ENCODE results near the gene LRRC4C.

The LRRC4C gene

GRCh38 chr11:40271361-40271760, 1188.1 kb downstream of the LRRC4C start:
- in situ Hi-C loops (cut with MboI; ENCODE audit: low sequenced_read_pairs), result no loop called here
- H3K4me3 ChIP-seq, result no peak overlapping the region
- DNase-seq (ENCODE audit: low spot score in 2 of 2), result no peak
- no peaks in the 10 kb centered on the region for H3K4me1 ChIP-seq
- H3K27me3 ChIP-seq (ENCODE audit: low read depth), result no peaks in the 10 kb centered on the region
- H3K9me3 ChIP-seq, result no peaks in the 10 kb centered on the region
- no peaks in the 10 kb centered on the region for H3K36me3 ChIP-seq (replicated peaks)

GRCh38 chr11:40269865-40270264, 1189.6 kb downstream of the LRRC4C start:
- no peaks in the 10 kb centered on the region for H3K36me3 ChIP-seq (replicated peaks)
- no peak overlapping the region for H3K4me3 ChIP-seq
- no peaks in the 10 kb centered on the region for H3K9me3 ChIP-seq
- H3K4me1 ChIP-seq, result no peaks in the 10 kb centered on the region
- H3K27me3 ChIP-seq (ENCODE audit: low read depth), result no peaks in the 10 kb centered on the region
- in situ Hi-C loops (cut with MboI; ENCODE audit: low sequenced_read_pairs), result no loop called here
- DNase-seq (ENCODE audit: low spot score in 2 of 2), result no peak

- DNase-seq (ENCODE audit: low spot score in 2 of 2), result no peak
- no peaks in the 10 kb centered on the region for H3K36me3 ChIP-seq (replicated peaks)
- in situ Hi-C loops (cut with MboI; ENCODE audit: low sequenced_read_pairs), result no loop called here
- H3K9me3 ChIP-seq, result no peaks in the 10 kb centered on the region
- no peaks in the 10 kb centered on the region for H3K27me3 ChIP-seq (ENCODE audit: low read depth)
- H3K4me3 ChIP-seq, result no peak overlapping the region
- no peaks in the 10 kb centered on the region for H3K4me1 ChIP-seq
These were observed 1190.9 kb downstream of the LRRC4C start for GRCh38 chr11:40268551-40268950.

- H3K4me1 ChIP-seq, result no peaks in the 10 kb centered on the region
- H3K36me3 ChIP-seq (replicated peaks), result no peaks in the 10 kb centered on the region
- H3K27me3 ChIP-seq (ENCODE audit: low read depth), result no peaks in the 10 kb centered on the region
- H3K4me3 ChIP-seq, result no peak overlapping the region
- no peak for DNase-seq (ENCODE audit: low spot score in 2 of 2)
- H3K9me3 ChIP-seq, result no peaks in the 10 kb centered on the region
- in situ Hi-C loops (cut with MboI; ENCODE audit: low sequenced_read_pairs), result no loop called here
These were observed 1204.0 kb downstream of the LRRC4C start for GRCh38 chr11:40255457-40255856.

GRCh38 chr11:40253166-40253565, 1206.3 kb downstream of the LRRC4C start:
- Histone ChIP-seq H3K9me3 (no peaks in the 10 kb centered on the region), H3K27me3 (ENCODE audit: low read depth) (no peaks in the 10 kb centered on the region), H3K36me3 (replicated peaks) (no peaks in the 10 kb centered on the region), H3K4me3 (no peak overlapping the region), H3K4me1 (no peaks in the 10 kb centered on the region)
- in situ Hi-C loops (cut with MboI; ENCODE audit: low sequenced_read_pairs), result no loop called here
- no peak for DNase-seq (ENCODE audit: low spot score in 2 of 2)

- Histone ChIP-seq H3K4me3 (no peak overlapping the region), H3K9me3 (no peaks in the 10 kb centered on the region), H3K27me3 (ENCODE audit: low read depth) (no peaks in the 10 kb centered on the region), H3K36me3 (replicated peaks) (no peaks in the 10 kb centered on the region), H3K4me1 (no peaks in the 10 kb centered on the region)
- in situ Hi-C loops (cut with MboI; ENCODE audit: low sequenced_read_pairs), result no loop called here
- DNase-seq (ENCODE audit: low spot score in 2 of 2), result no peak
These were observed 1207.2 kb downstream of the LRRC4C start for GRCh38 chr11:40252236-40252635.

GRCh38 chr11:40246983-40247382, 1212.5 kb downstream of the LRRC4C start:
- DNase-seq (ENCODE audit: low spot score in 2 of 2), result no peak
- Histone ChIP-seq H3K4me1 (no peaks in the 10 kb centered on the region), H3K4me3 (no peak overlapping the region), H3K9me3 (no peaks in the 10 kb centered on the region), H3K36me3 (replicated peaks) (no peaks in the 10 kb centered on the region), H3K27me3 (ENCODE audit: low read depth) (no peaks in the 10 kb centered on the region)
- in situ Hi-C loops (cut with MboI; ENCODE audit: low sequenced_read_pairs), result no loop called here

- Histone ChIP-seq H3K4me1 (no peaks in the 10 kb centered on the region), H3K27me3 (ENCODE audit: low read depth) (no peaks in the 10 kb centered on the region), H3K9me3 (no peaks in the 10 kb centered on the region), H3K4me3 (no peak overlapping the region), H3K36me3 (replicated peaks) (no peaks in the 10 kb centered on the region)
- in situ Hi-C loops (cut with MboI; ENCODE audit: low sequenced_read_pairs), result no loop called here
- no peak for DNase-seq (ENCODE audit: low spot score in 2 of 2)
These were observed 1217.9 kb downstream of the LRRC4C start for GRCh38 chr11:40241524-40242051.

- Histone ChIP-seq H3K27me3 (ENCODE audit: low read depth) (no peaks in the 10 kb centered on the region), H3K36me3 (replicated peaks) (no peaks in the 10 kb centered on the region), H3K9me3 (no peaks in the 10 kb centered on the region), H3K4me1 (no peaks in the 10 kb centered on the region), H3K4me3 (no peak overlapping the region)
- in situ Hi-C loops (cut with MboI; ENCODE audit: low sequenced_read_pairs), result no loop called here
- no peak for DNase-seq (ENCODE audit: low spot score in 2 of 2)
These were observed 1219.2 kb downstream of the LRRC4C start for GRCh38 chr11:40240284-40240683.

GRCh38 chr11:40236526-40236925, 1222.9 kb downstream of the LRRC4C start:
- no peak for DNase-seq (ENCODE audit: low spot score in 2 of 2)
- no peaks in the 10 kb centered on the region for H3K4me1 ChIP-seq
- in situ Hi-C loops (cut with MboI; ENCODE audit: low sequenced_read_pairs), result no loop called here
- H3K36me3 ChIP-seq (replicated peaks), result no peaks in the 10 kb centered on the region
- H3K4me3 ChIP-seq, result no peak overlapping the region
- H3K27me3 ChIP-seq (ENCODE audit: low read depth), result no peaks in the 10 kb centered on the region
- no peaks in the 10 kb centered on the region for H3K9me3 ChIP-seq

- H3K4me3 ChIP-seq, result no peak overlapping the region
- H3K4me1 ChIP-seq, result no peaks in the 10 kb centered on the region
- no peaks in the 10 kb centered on the region for H3K27me3 ChIP-seq (ENCODE audit: low read depth)
- DNase-seq (ENCODE audit: low spot score in 2 of 2), result no peak
- H3K36me3 ChIP-seq (replicated peaks), result no peaks in the 10 kb centered on the region
- in situ Hi-C loops (cut with MboI; ENCODE audit: low sequenced_read_pairs), result no loop called here
- H3K9me3 ChIP-seq, result no peaks in the 10 kb centered on the region
These were observed 1223.6 kb downstream of the LRRC4C start for GRCh38 chr11:40235841-40236240.

GRCh38 chr11:40230821-40231220, 1228.6 kb downstream of the LRRC4C start:
- in situ Hi-C loops (cut with MboI; ENCODE audit: low sequenced_read_pairs), result no loop called here
- Histone ChIP-seq H3K27me3 (ENCODE audit: low read depth) (no peaks in the 10 kb centered on the region), H3K4me1 (no peaks in the 10 kb centered on the region), H3K36me3 (replicated peaks) (no peaks in the 10 kb centered on the region), H3K9me3 (no peaks in the 10 kb centered on the region), H3K4me3 (no peak overlapping the region)
- DNase-seq (ENCODE audit: low spot score in 2 of 2), result no peak

GRCh38 chr11:40228662-40229061, 1230.8 kb downstream of the LRRC4C start:
- no peaks in the 10 kb centered on the region for H3K9me3 ChIP-seq
- no peak for DNase-seq (ENCODE audit: low spot score in 2 of 2)
- in situ Hi-C loops (cut with MboI; ENCODE audit: low sequenced_read_pairs), result no loop called here
- no peak overlapping the region for H3K4me3 ChIP-seq
- no peaks in the 10 kb centered on the region for H3K27me3 ChIP-seq (ENCODE audit: low read depth)
- H3K36me3 ChIP-seq (replicated peaks), result no peaks in the 10 kb centered on the region
- H3K4me1 ChIP-seq, result no peaks in the 10 kb centered on the region

- H3K36me3 ChIP-seq (replicated peaks), result no peaks in the 10 kb centered on the region
- no peaks in the 10 kb centered on the region for H3K27me3 ChIP-seq (ENCODE audit: low read depth)
- DNase-seq (ENCODE audit: low spot score in 2 of 2), result no peak
- in situ Hi-C loops (cut with MboI; ENCODE audit: low sequenced_read_pairs), result no loop called here
- no peaks in the 10 kb centered on the region for H3K9me3 ChIP-seq
- H3K4me1 ChIP-seq, result no peaks in the 10 kb centered on the region
- no peak overlapping the region for H3K4me3 ChIP-seq
These were observed 1231.7 kb downstream of the LRRC4C start for GRCh38 chr11:40227730-40228129.

- DNase-seq (ENCODE audit: low spot score in 2 of 2), result no peak
- Histone ChIP-seq H3K36me3 (replicated peaks) (no peaks in the 10 kb centered on the region), H3K4me3 (no peak overlapping the region), H3K4me1 (no peaks in the 10 kb centered on the region), H3K27me3 (ENCODE audit: low read depth) (no peaks in the 10 kb centered on the region), H3K9me3 (no peaks in the 10 kb centered on the region)
- in situ Hi-C loops (cut with MboI; ENCODE audit: low sequenced_read_pairs), result no loop called here
These were observed 1232.8 kb downstream of the LRRC4C start for GRCh38 chr11:40226654-40227053.
